H1 (cell line): ENCODE data around the gene FBXO11.

Experiments used
- CBX8 ChIP-seq: fragments of 300-800, 300-1000 bp; sonication (generic); IDR thresholded peaks from 2 replicates; pipeline ENCODE4 v1.7.1; 2016; ENCODE audit warnings: low read depth, low read length, borderline replicate concordance
- CHD2 ChIP-seq: IDR thresholded peaks from 2 replicates; pipeline ENCODE4 v1.6.1; 2012; ENCODE audit warnings: low read length, improper control_type of control experiment
- CTCF ChIP-seq, 3 experiments: IDR thresholded peaks; 1 replicate in 2 of 3; 2 replicates in 1 of 3; pipeline versions ENCODE4 v1.5.1 to v1.6.1; 2011; ENCODE audit warnings: low read length in 3 of 3, mild to moderate bottlenecking in 3 of 3, inconsistent platforms in 2 of 3, low read depth in 1 of 3, moderate library complexity in 1 of 3; ENCODE audit not compliant: insufficient read depth in 1 of 3; ENCODE audit errors: control extremely low read depth in 1 of 3
- E2F6 ChIP-seq: IDR thresholded peaks from 2 replicates; pipeline ENCODE4 v1.6.1; 2012; ENCODE audit warnings: inconsistent platforms
- EZH2 ChIP-seq: fragments of 200-600 bp; sonication (generic); IDR thresholded peaks from 2 replicates; pipeline ENCODE4 v1.7.1; 2012; ENCODE audit warnings: low read depth, mild to moderate bottlenecking, moderate library complexity, low read length, inconsistent platforms; ENCODE audit not compliant: severe bottlenecking
- JUN ChIP-seq: IDR thresholded peaks from 2 replicates; pipeline ENCODE4 v1.6.1; 2011; ENCODE audit warnings: low read depth, mild to moderate bottlenecking, improper control_type of control experiment, low read length
- JUND ChIP-seq: IDR thresholded peaks from 2 replicates; pipeline ENCODE4 v1.6.1; 2011; ENCODE audit warnings: mild to moderate bottlenecking, improper control_type of control experiment, low read length
- MAFK ChIP-seq: IDR thresholded peaks from 2 replicates; pipeline ENCODE4 v1.6.1; 2012; ENCODE audit warnings: low read depth, mild to moderate bottlenecking, improper control_type of control experiment, low read length
- POLR2AphosphoS5 ChIP-seq: IDR thresholded peaks from 2 replicates; pipeline ENCODE4 v1.6.1; 2011; ENCODE audit warnings: low read depth, low read length
- SP4 ChIP-seq: IDR thresholded peaks from 2 replicates; pipeline ENCODE4 v1.6.1; 2012; ENCODE audit warnings: low read length, inconsistent platforms

- TF ChIP-seq JUN (no peak), CHD2 (no peak), EZH2 (no peak), POLR2AphosphoS5 (peak; percentile 20; the same call in 1 of the 2 replicates), JUND (no peak), MAFK (no peak), CTCF (IDR thresholded peaks at IDR 0.05; ENCODE audit: control extremely low read depth in 1 of 3, insufficient read depth in 1 of 3, low read depth in 1 of 3, low read length in 3 of 3) (no peak), CBX8 (no peak), SP4 (no peak), E2F6 (no peak)
These were observed 90.5 kb downstream of the FBXO11 start for GRCh38 chr2:47815764-47816163.
